ENCODE results near the gene KRTAP10-12. TPM values are rescaled to one million over a fixed set of nuclear protein-coding genes. Genes with fewer than 3 reads are reported as not detected.

KRTAP10-12 gene
- total and polyA plus RNA-seq, 2 donors from 2014 or later: not detected

DNA sequence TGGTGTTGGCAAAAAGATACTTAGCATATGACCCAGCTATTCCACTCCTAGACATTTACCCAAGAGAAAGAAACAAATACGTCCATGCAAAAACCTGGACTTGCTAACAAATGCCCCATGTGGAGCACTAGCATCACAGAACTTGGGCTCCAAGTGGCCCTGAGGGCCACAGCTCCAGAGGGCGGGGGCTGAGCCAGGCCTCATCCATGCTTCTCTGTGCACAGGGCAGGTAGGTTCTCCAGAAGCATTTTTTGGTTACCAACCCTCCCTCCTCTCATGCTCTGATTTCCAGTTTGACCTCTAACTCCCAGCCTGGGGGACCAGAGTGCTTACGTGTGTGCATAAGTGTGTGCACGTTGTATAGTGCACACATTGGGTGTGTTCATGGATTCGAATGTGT lies 32.3 kb upstream of the KRTAP10-12 start:
- no peak for FAIRE-seq
- TF ChIP-seq, protein P1, sequence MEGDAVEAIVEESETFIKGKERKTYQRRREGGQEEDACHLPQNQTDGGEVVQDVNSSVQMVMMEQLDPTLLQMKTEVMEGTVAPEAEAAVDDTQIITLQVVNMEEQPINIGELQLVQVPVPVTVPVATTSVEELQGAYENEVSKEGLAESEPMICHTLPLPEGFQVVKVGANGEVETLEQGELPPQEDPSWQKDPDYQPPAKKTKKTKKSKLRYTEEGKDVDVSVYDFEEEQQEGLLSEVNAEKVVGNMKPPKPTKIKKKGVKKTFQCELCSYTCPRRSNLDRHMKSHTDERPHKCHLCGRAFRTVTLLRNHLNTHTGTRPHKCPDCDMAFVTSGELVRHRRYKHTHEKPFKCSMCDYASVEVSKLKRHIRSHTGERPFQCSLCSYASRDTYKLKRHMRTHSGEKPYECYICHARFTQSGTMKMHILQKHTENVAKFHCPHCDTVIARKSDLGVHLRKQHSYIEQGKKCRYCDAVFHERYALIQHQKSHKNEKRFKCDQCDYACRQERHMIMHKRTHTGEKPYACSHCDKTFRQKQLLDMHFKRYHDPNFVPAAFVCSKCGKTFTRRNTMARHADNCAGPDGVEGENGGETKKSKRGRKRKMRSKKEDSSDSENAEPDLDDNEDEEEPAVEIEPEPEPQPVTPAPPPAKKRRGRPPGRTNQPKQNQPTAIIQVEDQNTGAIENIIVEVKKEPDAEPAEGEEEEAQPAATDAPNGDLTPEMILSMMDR (IDR thresholded peaks at IDR 0.05; ENCODE audit: borderline replicate concordance, extremely low read depth, insufficient read depth): no peak
- no peaks in the 10 kb centered on the region for H3K27me3 ChIP-seq (ENCODE audit: control insufficient read depth, insufficient read depth, low read length)

GRCh38 chr21:44666401-44667320 lies 30.3 kb upstream of the KRTAP10-12 start, which contains the start of gene KRTAP12-2:
Gene KRTAP12-2, minus strand, starts transcription at chr21:44666927. Its CDS starts 41 bp downstream, at chr21:44666886.
- H3K36me3 ChIP-seq (ENCODE audit: control insufficient read depth in 2 of 3, insufficient read depth in 3 of 3, low read length in 3 of 3): no peaks in the 10 kb centered on the region
- H3K27ac ChIP-seq (ENCODE audit: low read depth in 2 of 2, low read length in 2 of 2): no peak within 1 kb of the TSS
- H3K4me3 ChIP-seq (ENCODE audit: low read length in 3 of 3): no peak within 1 kb of the TSS
- intact Hi-C loops (cut with DNase I): no loop called here
- DNase-seq (no peak), FAIRE-seq (no peak)
- no peak within 1 kb of the TSS for H3K9ac ChIP-seq (ENCODE audit: low read length in 3 of 3)
- peaks cover 0 to 2% (median 0%) of the 10 kb centered on the region in 3 donors for H3K9me3 ChIP-seq (ENCODE audit: control insufficient read depth in 2 of 3, insufficient read depth in 1 of 3, low read length in 3 of 3)
- H3K27me3 ChIP-seq (ENCODE audit: control insufficient read depth, insufficient read depth, low read length): no peaks in the 10 kb centered on the region
- TF ChIP-seq, protein P1 (IDR thresholded peaks at IDR 0.05; ENCODE audit: borderline replicate concordance, extremely low read depth, insufficient read depth): no peak
- no peaks in the 10 kb centered on the region for H3K4me1 ChIP-seq (ENCODE audit: control insufficient read depth in 2 of 3, insufficient read depth in 2 of 3, low read depth in 1 of 3, low read length in 3 of 3)

More for the DNA sequence above, 32.3 kb upstream of the KRTAP10-12 start:
- no peak for DNase-seq
- Histone ChIP-seq H3K4me3 (ENCODE audit: low read length in 3 of 3) (no peak overlapping the region), H3K27ac (ENCODE audit: low read depth in 2 of 2, low read length in 2 of 2) (no peak overlapping the region), H3K36me3 (ENCODE audit: control insufficient read depth in 2 of 3, insufficient read depth in 3 of 3, low read length in 3 of 3) (no peaks in the 10 kb centered on the region), H3K9ac (ENCODE audit: low read length in 3 of 3) (no peak overlapping the region), H3K4me1 (ENCODE audit: control insufficient read depth in 2 of 3, insufficient read depth in 2 of 3, low read depth in 1 of 3, low read length in 3 of 3) (no peaks in the 10 kb centered on the region), H3K9me3 (ENCODE audit: control insufficient read depth in 2 of 3, insufficient read depth in 1 of 3, low read length in 3 of 3) (peaks cover 0 to 2% (median 0%) of the 10 kb centered on the region in 3 donors)
- intact Hi-C loops (cut with DNase I): no loop called here

DNA sequence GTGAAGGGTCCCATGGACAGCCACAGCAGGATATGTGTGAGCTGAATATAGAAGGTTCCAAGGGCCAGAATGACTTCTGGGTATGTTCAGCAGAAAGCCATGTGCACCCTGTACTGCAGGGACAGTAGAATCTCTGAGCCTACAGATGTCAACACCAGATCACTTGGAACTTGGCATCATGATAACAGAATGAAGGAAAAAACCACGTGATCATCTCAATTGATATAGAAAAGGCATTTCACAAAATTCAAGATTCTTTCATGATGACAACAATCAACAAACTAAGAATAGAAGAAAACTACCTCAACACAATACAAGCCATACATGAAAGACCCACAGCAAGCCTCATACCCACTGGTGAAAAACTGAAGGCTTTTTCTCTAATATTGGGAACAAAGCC lies 29.4 kb upstream of the KRTAP10-12 start:
- peaks cover 0 to 2% (median 0%) of the 10 kb centered on the region in 3 donors for H3K9me3 ChIP-seq (ENCODE audit: control insufficient read depth in 2 of 3, insufficient read depth in 1 of 3, low read length in 3 of 3)
- no peaks in the 10 kb centered on the region for H3K36me3 ChIP-seq (ENCODE audit: control insufficient read depth in 2 of 3, insufficient read depth in 3 of 3, low read length in 3 of 3)
- H3K27ac ChIP-seq (ENCODE audit: low read depth in 2 of 2, low read length in 2 of 2): no peak overlapping the region
- H3K9ac ChIP-seq (ENCODE audit: low read length in 3 of 3): no peak overlapping the region
- H3K4me1 ChIP-seq (ENCODE audit: control insufficient read depth in 2 of 3, insufficient read depth in 2 of 3, low read depth in 1 of 3, low read length in 3 of 3): no peaks in the 10 kb centered on the region
- no peaks in the 10 kb centered on the region for H3K27me3 ChIP-seq (ENCODE audit: control insufficient read depth, insufficient read depth, low read length)
- DNase-seq (no peak), FAIRE-seq (no peak)
- TF ChIP-seq, protein P1 (IDR thresholded peaks at IDR 0.05; ENCODE audit: borderline replicate concordance, extremely low read depth, insufficient read depth): no peak
- H3K4me3 ChIP-seq (ENCODE audit: low read length in 3 of 3): no peak overlapping the region
- intact Hi-C loops (cut with DNase I): no loop called here

Measured in kidney (tissue), 14 donors.